Measurements from ENCODE around the gene VCX2. TPM values are rescaled to one million over a fixed set of nuclear protein-coding genes. Genes with fewer than 3 reads are reported as not detected.

The VCX2 gene
- polyA plus RNA-seq, 2 of the 4 experiments (the other 2 are of a cell fraction) = not detected

DNA sequence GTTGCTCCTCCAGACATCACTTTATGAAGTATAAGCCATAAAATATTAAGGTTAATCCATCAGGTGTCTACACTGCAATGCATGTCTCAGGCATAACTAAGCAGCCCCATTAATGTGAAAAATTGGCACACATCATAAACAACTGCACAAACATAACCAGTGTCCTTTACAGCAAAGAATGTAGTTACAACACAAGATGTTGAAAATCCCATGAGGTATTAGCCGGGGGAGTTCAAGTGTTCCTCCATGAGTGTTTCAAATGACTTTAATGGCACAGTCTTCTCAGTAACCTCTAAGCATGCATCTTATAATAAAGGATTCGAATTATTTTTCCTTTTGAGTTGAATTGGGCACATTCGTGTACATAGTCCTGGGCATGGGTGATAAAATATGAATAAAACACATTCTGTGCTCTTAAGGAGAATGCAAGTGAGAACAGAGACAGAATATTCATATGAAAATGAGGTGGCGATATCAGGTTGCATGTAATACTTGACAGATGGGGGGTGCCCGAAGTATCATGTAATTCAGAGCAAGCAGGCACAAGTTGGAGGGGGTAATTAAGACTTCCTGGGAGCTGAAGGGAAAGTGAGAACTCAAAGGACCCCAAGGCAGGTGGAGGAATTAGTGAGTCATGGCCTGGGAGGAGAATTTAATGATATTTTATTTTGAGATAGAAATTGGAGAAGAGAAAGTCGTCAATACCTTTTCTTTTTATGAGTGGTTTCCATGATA is 18.2 kb upstream of the VCX2 start:
- CTCF ChIA-PET = no interaction called here
- Histone ChIP-seq H3K4me1 (no peaks in the 10 kb centered on the region), H3K9me3 (no peaks in the 10 kb centered on the region), H3K4me3 (no peak overlapping the region), H3K27ac (no peak overlapping the region), H3K4me2 (no peak overlapping the region)
- DNase-seq (ENCODE audit: low read depth in 1 of 2, low spot score in 1 of 2) = no peak
- POLR2A ChIA-PET = no interaction called here
- 6% methylated on average over 6 of the region's 6 CpGs for WGBS (ENCODE audit: missing lambda C conversion rate)
- TF ChIP-seq, protein P1, sequence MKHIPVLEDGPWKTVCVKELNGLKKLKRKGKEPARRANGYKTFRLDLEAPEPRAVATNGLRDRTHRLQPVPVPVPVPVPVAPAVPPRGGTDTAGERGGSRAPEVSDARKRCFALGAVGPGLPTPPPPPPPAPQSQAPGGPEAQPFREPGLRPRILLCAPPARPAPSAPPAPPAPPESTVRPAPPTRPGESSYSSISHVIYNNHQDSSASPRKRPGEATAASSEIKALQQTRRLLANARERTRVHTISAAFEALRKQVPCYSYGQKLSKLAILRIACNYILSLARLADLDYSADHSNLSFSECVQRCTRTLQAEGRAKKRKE (CRISPR knock-in tag; IDR thresholded peaks at IDR 0.05; ENCODE audit: low read depth) = no peak
- TF ChIP-seq HOXB13 (CRISPR knock-in tag; IDR thresholded peaks at IDR 0.05; ENCODE audit: low read depth) (no peak), HOXB5 (CRISPR knock-in tag; IDR thresholded peaks at IDR 0.05) (no peak), ZC3H11A (IDR thresholded peaks at IDR 0.05) (no peak), RCOR1 (IDR thresholded peaks at IDR 0.05; ENCODE audit: low read depth, low read length) (no peak), GATA3 (IDR thresholded peaks at IDR 0.05; ENCODE audit: borderline replicate concordance) (no peak)
- ATAC-seq = no peak
- peak; percentile 51 for FAIRE-seq

DNA sequence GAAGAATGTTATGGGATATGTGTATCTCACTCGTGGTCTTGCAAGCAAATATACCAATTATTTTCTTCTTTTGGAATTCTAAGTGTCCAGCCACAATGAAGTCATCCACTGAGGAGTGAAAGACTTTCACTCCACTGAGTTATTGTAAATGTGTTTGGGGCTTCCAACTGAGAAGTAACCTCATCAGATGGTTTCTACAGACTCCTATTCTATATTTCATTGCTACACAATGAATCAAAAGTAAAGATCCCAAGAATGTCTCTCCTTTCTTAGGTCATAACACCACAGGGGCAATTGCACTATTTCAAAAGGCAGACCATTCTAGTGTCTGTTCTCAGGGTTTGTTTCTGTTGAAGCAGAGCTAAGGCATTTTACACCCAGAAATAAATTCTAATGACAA is 12.3 kb upstream of the VCX2 start:
- 5% methylated on average over 1 of the region's 1 CpG for WGBS (ENCODE audit: missing lambda C conversion rate)
- ChIA-PET CTCF (no interaction called here), POLR2A (no interaction called here)
- TF ChIP-seq HOXA7 (CRISPR knock-in tag; IDR thresholded peaks at IDR 0.05) (no peak), SREBF2 (IDR thresholded peaks at IDR 0.05) (no peak), RCOR1 (IDR thresholded peaks at IDR 0.05; ENCODE audit: low read depth, low read length) (no peak), FOXS1 (CRISPR knock-in tag; IDR thresholded peaks at IDR 0.05) (no peak), MAZ (IDR thresholded peaks at IDR 0.05; ENCODE audit: borderline replicate concordance, low read depth, low read length) (no peak), NPAS2 (CRISPR knock-in tag; IDR thresholded peaks at IDR 0.05; ENCODE audit: borderline replicate concordance) (no peak), KDM5A (IDR thresholded peaks at IDR 0.05) (no peak), JUN (IDR thresholded peaks at IDR 0.05) (no peak), EHMT2 (IDR thresholded peaks at IDR 0.05; ENCODE audit: low read depth) (no peak), RARB (CRISPR knock-in tag; IDR thresholded peaks at IDR 0.05) (no peak), EP300 (IDR thresholded peaks at IDR 0.05) (no peak), HDAC2 (IDR thresholded peaks at IDR 0.05) (no peak)
- TF ChIP-seq, protein P2, sequence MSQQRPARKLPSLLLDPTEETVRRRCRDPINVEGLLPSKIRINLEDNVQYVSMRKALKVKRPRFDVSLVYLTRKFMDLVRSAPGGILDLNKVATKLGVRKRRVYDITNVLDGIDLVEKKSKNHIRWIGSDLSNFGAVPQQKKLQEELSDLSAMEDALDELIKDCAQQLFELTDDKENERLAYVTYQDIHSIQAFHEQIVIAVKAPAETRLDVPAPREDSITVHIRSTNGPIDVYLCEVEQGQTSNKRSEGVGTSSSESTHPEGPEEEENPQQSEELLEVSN (IDR thresholded peaks at IDR 0.05; ENCODE audit: borderline replicate concordance, low read depth) = no peak
- TF ChIP-seq, protein P3, sequence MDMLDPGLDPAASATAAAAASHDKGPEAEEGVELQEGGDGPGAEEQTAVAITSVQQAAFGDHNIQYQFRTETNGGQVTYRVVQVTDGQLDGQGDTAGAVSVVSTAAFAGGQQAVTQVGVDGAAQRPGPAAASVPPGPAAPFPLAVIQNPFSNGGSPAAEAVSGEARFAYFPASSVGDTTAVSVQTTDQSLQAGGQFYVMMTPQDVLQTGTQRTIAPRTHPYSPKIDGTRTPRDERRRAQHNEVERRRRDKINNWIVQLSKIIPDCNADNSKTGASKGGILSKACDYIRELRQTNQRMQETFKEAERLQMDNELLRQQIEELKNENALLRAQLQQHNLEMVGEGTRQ (IDR thresholded peaks at IDR 0.05) = no peak
- TF ChIP-seq, protein P4, sequence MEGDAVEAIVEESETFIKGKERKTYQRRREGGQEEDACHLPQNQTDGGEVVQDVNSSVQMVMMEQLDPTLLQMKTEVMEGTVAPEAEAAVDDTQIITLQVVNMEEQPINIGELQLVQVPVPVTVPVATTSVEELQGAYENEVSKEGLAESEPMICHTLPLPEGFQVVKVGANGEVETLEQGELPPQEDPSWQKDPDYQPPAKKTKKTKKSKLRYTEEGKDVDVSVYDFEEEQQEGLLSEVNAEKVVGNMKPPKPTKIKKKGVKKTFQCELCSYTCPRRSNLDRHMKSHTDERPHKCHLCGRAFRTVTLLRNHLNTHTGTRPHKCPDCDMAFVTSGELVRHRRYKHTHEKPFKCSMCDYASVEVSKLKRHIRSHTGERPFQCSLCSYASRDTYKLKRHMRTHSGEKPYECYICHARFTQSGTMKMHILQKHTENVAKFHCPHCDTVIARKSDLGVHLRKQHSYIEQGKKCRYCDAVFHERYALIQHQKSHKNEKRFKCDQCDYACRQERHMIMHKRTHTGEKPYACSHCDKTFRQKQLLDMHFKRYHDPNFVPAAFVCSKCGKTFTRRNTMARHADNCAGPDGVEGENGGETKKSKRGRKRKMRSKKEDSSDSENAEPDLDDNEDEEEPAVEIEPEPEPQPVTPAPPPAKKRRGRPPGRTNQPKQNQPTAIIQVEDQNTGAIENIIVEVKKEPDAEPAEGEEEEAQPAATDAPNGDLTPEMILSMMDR (IDR thresholded peaks at IDR 0.05) = no peak
- TF ChIP-seq, protein P5, sequence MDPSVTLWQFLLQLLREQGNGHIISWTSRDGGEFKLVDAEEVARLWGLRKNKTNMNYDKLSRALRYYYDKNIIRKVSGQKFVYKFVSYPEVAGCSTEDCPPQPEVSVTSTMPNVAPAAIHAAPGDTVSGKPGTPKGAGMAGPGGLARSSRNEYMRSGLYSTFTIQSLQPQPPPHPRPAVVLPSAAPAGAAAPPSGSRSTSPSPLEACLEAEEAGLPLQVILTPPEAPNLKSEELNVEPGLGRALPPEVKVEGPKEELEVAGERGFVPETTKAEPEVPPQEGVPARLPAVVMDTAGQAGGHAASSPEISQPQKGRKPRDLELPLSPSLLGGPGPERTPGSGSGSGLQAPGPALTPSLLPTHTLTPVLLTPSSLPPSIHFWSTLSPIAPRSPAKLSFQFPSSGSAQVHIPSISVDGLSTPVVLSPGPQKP (IDR thresholded peaks at IDR 0.05; ENCODE audit: low read depth, low read length) = no peak
- Histone ChIP-seq H3K4me3 (no peak overlapping the region), H3K9me3 (no peaks in the 10 kb centered on the region), H3K4me1 (no peaks in the 10 kb centered on the region), H3K27ac (no peak overlapping the region), H3K4me2 (no peak overlapping the region)
- FAIRE-seq (no peak), DNase-seq (ENCODE audit: low read depth in 1 of 2, low spot score in 1 of 2) (no peak), ATAC-seq (no peak)
